PC-9 (cell line): Measurements from ENCODE around the gene DBH. TPM values are rescaled to one million over a fixed set of nuclear protein-coding genes. Genes with fewer than 3 reads are reported as not detected.

ENCODE experiments used
- BruUV-seq: library from RNA; stranded (reverse); fragments of 400-500 nt; replicated peaks from 2 replicates; lab custom pipeline; 2021; lab: Mats Ljungman, UMichigan
- CTCF ChIA-PET: fragments of 300-600 bp; sonication (Branson Sonifier 250); formaldehyde crosslinking; loops from one replicate; lab custom pipeline; 2022; ENCODE audit warnings: antibody characterized with exemption; lab: Charles Lee
- POLR2A ChIA-PET: fragments of 300-600 bp; sonication (Branson Sonifier 250); formaldehyde crosslinking; loops from one replicate; lab custom pipeline; 2022; ENCODE audit warnings: antibody characterized with exemption; ENCODE audit not compliant: unreplicated experiment; lab: Charles Lee
- DNase-seq, 2 experiments: peaks; one replicate each; pipeline versions ENCODE4 v3.0.0 to v3.0.0-alpha.2; 2015 to 2022; ENCODE audit warnings: mixed read lengths in 1 of 2
- H2AFZ ChIP-seq: fragments of 200-600 bp; sonication (generic); 2 replicates; pipeline ENCODE4 v1.8.1; 2017; ENCODE audit warnings: antibody characterized with exemption
- H3F3A ChIP-seq: fragments of 200-600 bp; sonication (generic); 2 replicates; pipeline ENCODE4 v1.8.1; 2017; ENCODE audit warnings: antibody characterized with exemption, mild to moderate bottlenecking, low read depth; ENCODE audit not compliant: insufficient read depth
- H3K27ac ChIP-seq: fragments of 200-600 bp; sonication (generic); 2 replicates; pipeline ENCODE4 v1.6.1; 2016; ENCODE audit warnings: mixed run types
- H3K27me3 ChIP-seq: fragments of 200-600 bp; sonication (generic); 2 replicates; pipeline ENCODE4 v1.6.1; 2016; ENCODE audit warnings: low read depth, mixed run types; ENCODE audit not compliant: insufficient read depth
- H3K36me3 ChIP-seq: fragments of 200-600 bp; sonication (generic); 2 replicates; pipeline ENCODE4 v1.6.1; 2016; ENCODE audit warnings: low read depth, mixed run types
- H3K4me1 ChIP-seq: fragments of 200-600 bp; sonication (generic); replicated peaks from 2 replicates; pipeline ENCODE4 v1.6.1; 2016; ENCODE audit warnings: mixed run types; ENCODE audit not compliant: insufficient read depth
- H3K4me2 ChIP-seq: fragments of 200-600 bp; sonication (generic); 2 replicates; pipeline ENCODE4 v1.6.1; 2017; ENCODE audit warnings: mixed run types
- H3K4me3 ChIP-seq: fragments of 200-600 bp; sonication (generic); 2 replicates; pipeline ENCODE4 v1.6.1; 2016; ENCODE audit warnings: mixed run types
- H3K79me2 ChIP-seq: fragments of 200-600 bp; sonication (generic); 2 replicates; pipeline ENCODE4 v1.6.1; 2017; ENCODE audit warnings: low read depth, mixed run types
- H3K9me2 ChIP-seq: fragments of 200-600 bp; sonication (generic); 2 replicates; pipeline ENCODE4 v1.8.1; 2017; ENCODE audit warnings: mild to moderate bottlenecking; ENCODE audit not compliant: insufficient read depth
- H3K9me3 ChIP-seq: fragments of 200-600 bp; sonication (generic); 2 replicates; pipeline ENCODE4 v1.8.1; 2016; ENCODE audit warnings: low read depth; ENCODE audit not compliant: insufficient read depth
- H4K20me1 ChIP-seq: fragments of 200-600 bp; sonication (generic); 2 replicates; pipeline ENCODE4 v1.8.1; 2017; ENCODE audit not compliant: insufficient read depth
- CTCF ChIP-seq: fragments of 200-600 bp; sonication (generic); conservative IDR thresholded peaks from 2 replicates; pipeline ENCODE4 v1.6.1; 2017; ENCODE audit warnings: mixed run types, antibody characterized with exemption, mild to moderate bottlenecking, moderate library complexity
- EZH2 ChIP-seq: fragments of 200-600 bp; sonication (generic); IDR thresholded peaks from 2 replicates; pipeline ENCODE4 v1.8.0; 2017; ENCODE audit warnings: antibody characterized with exemption, low read depth
- intact Hi-C: fragments of 100-400 bp; cut with micrococcal nuclease; formaldehyde crosslinking; loops from one replicate; pipeline ENCODE4 v1.10.0; 2022; ENCODE audit not compliant: unreplicated experiment
- total RNA-seq: library from RNA; stranded (reverse); gene quantifications from 2 replicates; pipeline ENCODE4 v1.2.3, GENCODE V29; 2021

DBH gene
- total RNA-seq, 1 experiment from 2014 or later = not detected

GRCh38 chr9:133665096-133665495 lies 28.9 kb downstream of the DBH start:
- ChIA-PET CTCF (no interaction called here), POLR2A (no interaction called here)
- no TSS peak for BruUV-seq

GRCh38 chr9:133665535-133665934 lies 29.4 kb downstream of the DBH start:
- intact Hi-C loops = no loop called here
- ChIA-PET CTCF (no interaction called here), POLR2A (no interaction called here)
- Histone ChIP-seq H3K9me2 (no peaks in the 10 kb centered on the region), H4K20me1 (no peaks in the 10 kb centered on the region; the same call in 1 of the 2 replicates), H3K27me3 (peaks cover 81% of the 10 kb centered on the region), H3K4me2 (no peak overlapping the region), H3K36me3 (no peaks in the 10 kb centered on the region), H3K4me1 (no peaks in the 10 kb centered on the region), H3K4me3 (no peak overlapping the region), H2AFZ (no peak overlapping the region), H3K9me3 (no peaks in the 10 kb centered on the region), H3F3A (no peaks in the 10 kb centered on the region), H3K79me2 (no peaks in the 10 kb centered on the region), H3K27ac (no peak overlapping the region)
- no peak for DNase-seq
- TF ChIP-seq CTCF = no peak
- TF ChIP-seq EZH2 = no peak
- no TSS peak for BruUV-seq

More at GRCh38 chr9:133665096-133665495, 28.9 kb downstream of the DBH start:
- Histone ChIP-seq H4K20me1 (no peaks in the 10 kb centered on the region; the same call in 1 of the 2 replicates), H3K4me1 (no peaks in the 10 kb centered on the region), H3K9me2 (no peaks in the 10 kb centered on the region), H3K36me3 (no peaks in the 10 kb centered on the region), H3K79me2 (no peaks in the 10 kb centered on the region), H3F3A (no peaks in the 10 kb centered on the region), H3K9me3 (no peaks in the 10 kb centered on the region), H3K27me3 (peaks cover 81% of the 10 kb centered on the region), H3K4me2 (no peak overlapping the region), H3K4me3 (no peak overlapping the region), H2AFZ (no peak overlapping the region), H3K27ac (no peak overlapping the region)
- TF ChIP-seq EZH2 (no peak), CTCF (no peak)
- no peak for DNase-seq
- intact Hi-C loops = no loop called here

GRCh38 chr9:133666387-133666786 lies 30.2 kb downstream of the DBH start:
- intact Hi-C loops = no loop called here
- Histone ChIP-seq H3F3A (no peaks in the 10 kb centered on the region), H3K36me3 (no peaks in the 10 kb centered on the region), H3K9me3 (no peaks in the 10 kb centered on the region), H3K4me1 (no peaks in the 10 kb centered on the region), H3K27ac (no peak overlapping the region), H3K27me3 (peaks cover 81% of the 10 kb centered on the region), H4K20me1 (no peaks in the 10 kb centered on the region; the same call in 1 of the 2 replicates), H3K9me2 (no peaks in the 10 kb centered on the region), H3K4me2 (no peak overlapping the region), H2AFZ (no peak overlapping the region), H3K4me3 (no peak overlapping the region), H3K79me2 (no peaks in the 10 kb centered on the region)
- POLR2A ChIA-PET = no interaction called here
- CTCF ChIA-PET = no interaction called here
- no TSS peak for BruUV-seq
- no peak for DNase-seq
- TF ChIP-seq EZH2 (no peak), CTCF (no peak)
